T-helper 2 cell (primary cell): ENCODE results near the gene C1QTNF8.

Experiments used
- DNase-seq, 5 experiments: peaks; one replicate each; pipeline versions ENCODE4 v3.0.0 to v3.0.0-alpha.2; 2012 to 2022
- total RNA-seq, 2 donors: gene quantifications; one replicate each; lab custom pipeline; 2026; lab: John Stamatoyannopoulos, UW

The C1QTNF8 gene
- 0 reads per million in 2 donors for total RNA-seq

- DNase-seq = no peak
These were observed at the start of gene C1QTNF8 for GRCh38 chr16:1096169-1097082. TSS of gene C1QTNF8 (minus strand) at chr16:1096244. CDS start at chr16:1094922, 1,322 bp downstream.

DNA sequence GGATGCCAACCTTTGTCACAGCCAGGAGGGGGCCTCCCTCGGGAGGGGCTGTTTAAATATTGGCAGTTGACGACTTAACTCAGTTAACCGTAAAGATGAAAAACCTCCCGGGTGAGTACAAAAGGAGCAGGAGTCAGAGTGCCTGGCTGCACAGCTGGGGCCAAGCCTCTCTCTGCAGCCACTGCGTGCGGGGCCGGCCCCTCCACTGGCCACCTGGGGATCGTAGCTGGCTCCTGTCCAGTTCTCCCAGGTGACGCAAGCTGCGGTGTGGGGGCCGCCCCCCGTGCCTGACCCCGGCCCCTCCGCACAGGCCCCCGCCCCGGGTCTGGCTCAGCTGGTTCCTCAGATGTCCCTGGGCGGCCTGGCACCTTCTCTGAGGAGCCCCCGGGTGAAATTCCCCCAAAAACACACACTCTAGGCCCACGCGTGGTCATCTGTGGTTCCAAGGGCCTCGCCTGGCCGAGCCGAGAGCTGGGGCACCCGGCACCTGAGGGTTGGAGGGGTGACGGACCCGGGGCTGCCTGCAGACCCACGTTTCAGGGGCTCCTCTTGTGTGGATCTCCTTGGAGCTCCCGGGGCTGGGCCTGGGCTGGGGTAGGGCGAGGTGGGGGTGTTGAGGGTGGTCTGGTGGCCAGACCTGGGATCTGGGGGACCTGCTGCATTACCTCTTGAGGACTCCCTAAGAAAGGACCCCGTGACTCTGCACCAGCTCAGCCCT lies 49.5 kb upstream of the C1QTNF8 start:
- DNase-seq = no peak

DNA sequence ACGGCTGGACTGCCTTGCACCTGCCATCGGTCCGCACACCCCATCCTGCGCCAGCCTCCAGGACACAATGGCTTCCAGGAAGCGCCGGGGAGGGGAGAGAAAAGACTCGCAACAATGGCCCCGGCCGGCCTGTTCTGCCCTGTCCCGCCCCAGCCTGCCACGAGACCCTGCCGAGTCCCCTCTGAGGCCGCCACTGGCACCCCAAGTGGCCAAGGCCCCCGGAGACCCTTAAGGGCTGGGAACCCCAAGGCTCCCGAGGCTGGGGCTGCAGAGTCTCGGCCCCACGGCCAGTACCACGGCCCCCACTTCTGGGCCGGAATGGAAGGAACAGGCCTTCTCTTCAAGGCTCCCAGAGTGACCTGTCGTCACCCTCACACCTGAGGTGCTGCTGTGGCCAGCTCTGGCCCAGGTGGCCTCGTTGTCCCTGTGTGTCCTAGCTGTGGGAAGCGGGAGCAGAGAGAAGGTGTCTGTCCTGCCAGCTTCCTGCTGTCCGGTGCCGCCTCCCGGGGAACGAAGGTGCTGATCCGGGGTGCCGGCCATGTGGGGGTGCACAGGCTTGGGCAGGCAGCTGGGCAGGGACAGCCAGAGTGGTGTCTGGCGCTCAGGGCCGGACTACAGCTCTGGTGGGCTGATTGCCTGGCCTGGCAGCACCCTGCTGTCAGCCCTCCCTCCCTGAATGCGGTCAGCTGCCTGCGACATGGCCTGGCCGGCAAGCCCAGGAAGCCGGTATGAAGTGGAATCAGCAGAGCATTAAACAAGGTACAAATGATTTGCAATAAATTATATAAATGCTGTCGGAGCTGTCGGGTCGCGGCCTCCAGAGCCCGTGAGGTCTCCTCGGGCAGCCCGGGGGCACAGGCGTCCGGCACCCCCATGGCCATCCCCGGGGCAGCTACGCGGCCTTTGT lies 48.7 kb upstream of the C1QTNF8 start:
- no peak for DNase-seq

GRCh38 chr16:1143761-1144450 lies 47.9 kb upstream of the C1QTNF8 start:
- DNase-seq = no peak

- no peak for DNase-seq
These were observed 46.9 kb upstream of the C1QTNF8 start for GRCh38 chr16:1142911-1143310.

GRCh38 chr16:1141716-1142115 lies 45.7 kb upstream of the C1QTNF8 start:
- DNase-seq = no peak

DNA sequence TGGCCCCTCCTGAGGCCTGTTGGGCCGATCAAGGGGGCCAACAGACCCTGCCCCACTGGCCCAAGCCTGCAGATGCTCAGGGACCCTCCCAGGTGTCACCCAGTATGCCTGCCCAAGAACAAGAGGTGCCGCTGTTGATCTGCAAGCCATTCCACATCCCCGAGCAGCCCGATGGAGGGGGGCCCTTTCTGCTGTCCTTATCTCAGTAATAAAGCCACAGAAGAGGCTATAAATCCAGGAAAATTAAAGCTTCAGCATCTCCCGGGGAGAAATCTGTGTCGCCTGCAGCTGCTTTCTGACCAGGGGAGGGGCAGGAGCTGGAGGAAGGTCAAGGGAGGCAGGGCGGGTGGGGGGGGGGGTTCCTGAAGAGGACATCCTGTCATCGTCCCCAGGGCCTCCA lies 45.1 kb upstream of the C1QTNF8 start:
- DNase-seq = no peak

- DNase-seq = no peak
These were observed 44.6 kb upstream of the C1QTNF8 start for GRCh38 chr16:1140582-1141162.

DNA sequence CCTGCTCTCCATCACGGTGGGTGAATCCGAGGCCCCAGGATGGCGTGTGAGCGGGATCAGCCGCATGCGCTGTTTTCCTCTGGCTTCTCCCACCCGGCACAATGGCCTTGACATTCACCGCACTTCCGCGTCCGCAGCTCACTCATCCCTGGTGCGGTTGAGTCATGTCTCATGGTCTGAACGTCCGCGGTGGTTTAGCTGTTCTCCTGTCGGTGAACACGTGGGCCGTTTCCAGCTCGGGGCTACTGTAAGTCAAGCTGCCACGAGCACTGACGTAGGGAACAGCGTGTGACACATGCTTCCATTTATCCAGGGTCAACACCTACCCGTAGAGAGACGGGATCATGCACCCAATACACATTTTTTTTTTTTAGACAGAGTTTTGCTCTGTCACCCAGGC lies 41.6 kb upstream of the C1QTNF8 start:
- DNase-seq = no peak

DNA sequence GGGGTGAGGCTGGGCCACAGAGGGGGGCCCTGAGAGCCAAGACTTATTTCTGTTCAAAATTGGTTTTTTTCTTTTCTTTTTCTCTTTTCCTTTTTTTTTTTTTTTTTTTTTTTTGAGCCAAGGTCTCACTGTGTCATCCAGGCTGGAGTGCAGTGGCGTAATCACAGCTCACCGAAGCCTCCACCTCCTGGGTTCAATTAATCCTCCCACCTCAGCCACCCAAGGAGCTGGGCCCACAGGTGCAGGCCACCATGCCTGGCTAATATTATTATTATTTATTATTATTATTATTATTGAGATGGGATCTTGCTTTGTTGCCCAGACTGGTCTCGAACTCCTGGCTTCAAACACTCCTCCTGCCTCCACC lies 39.4 kb upstream of the C1QTNF8 start:
- no peak for DNase-seq

GRCh38 chr16:1134776-1135458 lies 38.9 kb upstream of the C1QTNF8 start:
- DNase-seq = no peak

GRCh38 chr16:1133810-1134520 lies 37.9 kb upstream of the C1QTNF8 start:
- DNase-seq = no peak

DNA sequence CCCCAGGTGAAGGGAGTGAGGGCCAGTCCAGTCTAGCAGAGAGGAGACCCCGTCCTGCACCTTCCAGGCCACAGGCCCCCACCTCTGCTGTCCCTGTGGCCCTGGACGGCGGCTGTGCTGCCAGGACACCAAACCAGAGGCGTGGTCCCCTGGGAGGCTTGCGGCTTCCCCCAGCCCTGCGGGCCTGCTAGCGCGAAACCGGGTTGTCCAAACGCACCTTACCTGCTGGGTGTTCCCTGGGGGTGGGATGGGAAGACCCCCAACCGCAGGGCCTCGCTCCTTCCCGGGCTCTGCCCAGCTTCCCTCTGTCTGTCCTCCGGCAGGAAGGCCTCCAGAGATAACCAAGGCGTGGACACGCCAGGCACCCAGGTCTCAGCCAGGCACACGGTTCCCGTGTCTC lies 37.2 kb upstream of the C1QTNF8 start:
- DNase-seq = no peak

DNA sequence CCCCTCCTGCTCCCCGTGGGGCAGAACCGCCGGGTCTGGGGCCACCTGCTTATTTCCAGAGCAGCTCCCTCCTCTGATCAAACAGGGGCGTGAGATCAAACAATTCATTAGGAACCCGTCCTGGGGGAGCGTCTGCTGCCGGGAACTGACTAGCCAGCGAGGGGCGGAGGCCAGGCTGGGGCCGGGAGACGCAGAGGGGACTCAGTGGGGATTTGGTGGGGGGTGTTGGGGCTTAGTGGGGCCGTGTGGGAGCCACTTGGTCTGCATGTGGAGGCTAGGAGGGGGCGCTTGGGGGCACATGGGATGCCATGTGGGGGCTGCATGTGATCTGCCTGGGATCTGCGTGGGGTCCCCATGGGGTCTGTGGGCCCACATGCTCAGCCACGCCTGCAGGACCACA lies 36.4 kb upstream of the C1QTNF8 start:
- no peak for DNase-seq

GRCh38 chr16:1131378-1131994 lies 35.4 kb upstream of the C1QTNF8 start:
- no peak for DNase-seq

GRCh38 chr16:1130382-1130781 lies 34.3 kb upstream of the C1QTNF8 start:
- DNase-seq = no peak

GRCh38 chr16:1129106-1129960 lies 33.3 kb upstream of the C1QTNF8 start:
- DNase-seq = no peak

DNA sequence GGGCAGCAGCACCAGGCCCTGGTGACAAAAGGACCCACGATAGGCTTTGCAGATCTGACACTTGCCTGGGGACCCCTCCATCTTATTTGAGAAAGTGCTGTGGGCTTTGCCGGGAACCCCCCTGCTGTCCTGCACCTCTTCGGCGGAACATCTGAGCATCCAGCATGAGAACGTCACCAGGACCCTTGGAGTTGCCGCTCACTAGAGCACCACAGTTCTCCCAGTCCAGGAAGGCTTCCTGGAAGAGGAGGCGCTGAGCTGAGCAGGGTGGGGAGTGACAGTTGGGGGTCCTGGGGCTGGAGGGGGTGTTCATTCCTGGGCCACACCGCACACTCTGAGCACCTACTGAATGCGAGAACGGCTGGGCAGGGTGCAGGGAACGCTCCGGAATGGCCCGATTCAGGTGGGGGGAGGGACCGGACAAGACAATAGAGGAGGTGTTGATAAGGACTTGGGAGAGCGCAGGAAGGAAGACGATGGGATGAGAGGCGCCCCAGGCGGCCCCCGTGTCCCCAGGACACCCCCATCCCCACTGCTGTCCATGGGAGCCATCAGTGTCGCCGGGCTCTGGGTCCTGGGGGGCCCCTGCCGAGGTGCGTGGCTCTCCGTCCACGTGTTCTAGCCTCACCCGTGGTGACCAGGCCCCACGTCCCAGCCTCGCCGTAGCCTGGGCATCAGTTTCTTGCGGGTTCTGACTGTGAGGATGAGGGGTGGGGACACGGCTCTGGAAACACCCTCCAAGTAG lies 32.1 kb upstream of the C1QTNF8 start:
- DNase-seq = no peak
